HG02610 (cell line): ENCODE results near the gene MACROD2.

ENCODE experiments used
- ATAC-seq: cut with Tn5 transposase; IDR thresholded peaks from one replicate; pipeline ENCODE4 v1.9.1; 2021; ENCODE audit warnings: mild to moderate bottlenecking, moderate library complexity; ENCODE audit not compliant: unreplicated experiment

Gene MACROD2

GRCh38 chr20:15619341-15619740 is 1624.0 kb downstream of the MACROD2 start:
- no peak for ATAC-seq

DNA sequence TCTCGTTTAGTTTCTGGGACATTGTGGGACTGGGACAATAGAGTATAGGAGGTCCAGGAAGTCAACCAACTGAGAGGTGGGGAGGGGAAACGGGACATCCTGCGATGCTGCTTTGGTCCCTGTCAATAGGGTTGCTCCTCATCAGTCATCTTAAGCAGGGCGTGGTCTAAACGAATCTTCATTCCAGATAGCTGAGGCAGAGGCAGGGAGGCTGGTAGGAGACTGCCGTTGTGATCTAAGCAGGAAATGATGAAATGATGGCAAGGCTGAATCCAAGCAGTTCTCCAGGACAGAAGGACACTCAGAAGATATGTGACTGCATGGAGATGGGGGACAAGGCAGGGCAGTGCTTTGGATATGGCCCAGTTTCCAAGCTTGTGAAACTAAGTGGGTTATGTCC is 1624.5 kb downstream of the MACROD2 start:
- ATAC-seq, result no peak

DNA sequence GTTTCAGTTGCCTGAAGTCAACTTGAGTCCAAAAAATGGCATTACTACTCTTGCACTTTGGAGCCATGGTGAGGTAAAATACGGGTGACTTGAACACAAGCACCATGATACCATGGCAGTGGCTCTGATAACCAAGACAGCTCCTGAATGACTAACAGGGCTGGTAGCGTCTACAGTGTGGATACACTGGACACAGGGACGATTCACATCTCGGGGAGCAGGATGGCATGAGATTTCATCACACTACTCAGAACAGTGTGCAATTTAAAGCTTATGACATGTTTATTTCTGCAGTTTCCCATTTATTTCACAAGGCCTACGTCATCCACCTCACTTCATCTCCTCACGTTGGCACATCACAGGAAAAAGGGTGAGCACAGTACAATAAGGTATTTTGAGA is 1627.1 kb downstream of the MACROD2 start:
- no peak for ATAC-seq

- ATAC-seq, result no peak
These were observed 1627.9 kb downstream of the MACROD2 start for GRCh38 chr20:15623215-15623614.

- no peak for ATAC-seq
These were observed 1630.7 kb downstream of the MACROD2 start for GRCh38 chr20:15625981-15626380.

DNA sequence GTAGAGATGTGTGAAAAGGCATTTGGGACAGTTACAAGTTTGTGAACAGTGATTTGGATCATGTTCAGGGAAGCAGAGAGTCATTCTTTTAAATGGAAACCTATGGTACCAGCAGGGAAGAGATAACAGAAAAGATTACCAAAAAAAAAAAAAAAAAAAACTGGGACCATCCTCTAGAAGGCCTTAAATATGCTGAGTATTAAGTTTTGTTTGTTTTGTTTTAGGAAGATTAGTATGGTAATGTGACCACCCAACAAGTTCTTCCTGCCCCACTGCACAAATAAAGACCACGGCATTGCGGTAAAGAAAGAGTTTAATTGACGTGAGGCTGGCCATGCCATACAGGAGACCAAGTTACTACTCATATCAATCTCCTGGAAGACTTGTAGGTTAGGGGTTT is 1631.8 kb downstream of the MACROD2 start:
- ATAC-seq, result no peak

- no peak for ATAC-seq
These were observed 1632.2 kb downstream of the MACROD2 start for GRCh38 chr20:15627501-15627903.

GRCh38 chr20:15628851-15629353 is 1633.6 kb downstream of the MACROD2 start:
- ATAC-seq, result no peak

GRCh38 chr20:15630360-15630759 is 1635.0 kb downstream of the MACROD2 start:
- no peak for ATAC-seq

- no peak for ATAC-seq
These were observed 1637.4 kb downstream of the MACROD2 start for GRCh38 chr20:15632680-15633079.

DNA sequence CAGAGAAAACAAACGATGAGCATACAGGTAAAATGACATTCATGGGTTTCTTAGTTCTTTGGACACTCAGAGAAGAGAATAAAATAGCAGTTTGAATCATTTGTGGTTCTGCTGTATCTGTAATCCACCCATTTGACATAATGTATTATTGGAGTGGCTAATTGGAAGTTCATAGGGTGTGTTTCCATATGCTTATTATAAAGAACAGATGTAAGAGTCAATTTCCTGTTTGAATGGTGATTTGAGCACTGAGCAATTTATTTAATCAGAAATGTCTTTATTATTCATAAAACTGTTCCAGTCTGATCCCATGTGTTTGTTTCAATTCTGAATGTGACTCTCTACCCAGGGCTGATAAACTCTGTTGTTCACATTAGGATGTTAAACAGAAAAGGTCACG is 1638.8 kb downstream of the MACROD2 start:
- ATAC-seq, result no peak

DNA sequence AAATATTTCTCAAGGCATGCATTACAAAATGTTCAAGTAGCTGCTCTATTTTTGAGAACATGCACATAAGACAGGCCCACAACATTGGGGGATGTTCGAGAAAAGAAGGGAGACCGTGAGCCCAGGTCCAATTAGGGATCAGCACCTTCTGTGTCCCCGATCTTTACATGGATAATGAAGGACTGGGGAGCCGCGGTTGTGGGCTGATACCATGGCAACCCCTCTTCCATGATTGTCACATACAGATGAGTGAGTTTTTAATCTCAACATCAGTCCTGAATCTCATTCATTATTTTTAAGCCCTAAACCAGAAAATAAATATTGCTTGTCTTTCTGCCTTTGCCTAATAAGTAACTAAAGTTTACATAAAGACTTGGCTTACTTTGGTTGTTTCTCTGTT is 1642.2 kb downstream of the MACROD2 start:
- ATAC-seq, result no peak

GRCh38 chr20:15637950-15638754 is 1642.8 kb downstream of the MACROD2 start:
- ATAC-seq, result no peak

DNA sequence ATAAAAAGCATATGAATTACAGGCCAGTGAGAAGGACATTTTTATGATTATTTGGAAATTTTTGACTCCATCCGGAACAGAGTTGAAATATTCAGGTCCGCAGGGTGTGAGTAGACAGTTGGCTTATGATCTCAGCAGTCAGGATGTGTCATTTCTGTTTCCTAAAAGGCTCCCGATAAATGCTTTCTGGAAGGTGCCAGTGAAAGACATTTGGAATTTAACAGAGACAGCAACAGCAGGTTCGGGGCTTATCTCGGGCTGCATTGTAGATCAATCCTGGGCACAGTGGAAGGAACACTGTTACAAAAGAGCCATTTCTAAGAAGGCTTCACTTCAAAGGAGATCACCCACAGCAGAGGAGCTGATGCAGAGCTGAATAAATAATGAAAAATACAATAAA is 1643.5 kb downstream of the MACROD2 start:
- no peak for ATAC-seq

- no peak for ATAC-seq
These were observed 1644.5 kb downstream of the MACROD2 start for GRCh38 chr20:15639839-15640238.

DNA sequence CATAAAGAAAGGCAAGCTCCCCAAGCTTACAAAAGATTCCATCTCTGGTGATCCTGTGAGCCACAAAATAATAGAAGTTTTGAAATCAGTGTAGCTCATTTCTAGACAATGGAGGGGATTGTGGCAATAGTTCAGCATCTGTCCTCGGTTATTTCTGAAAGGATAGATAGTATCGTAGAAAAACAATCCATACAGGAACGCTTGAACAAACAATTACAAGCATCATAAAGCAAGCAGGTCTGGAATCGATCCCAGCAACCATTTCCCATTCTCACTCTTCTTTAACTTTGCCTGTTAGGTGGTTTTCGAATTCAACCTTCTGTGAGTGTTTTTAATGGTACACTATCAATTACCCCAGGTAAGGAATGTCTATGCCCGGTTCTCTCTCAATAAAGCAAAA is 1646.8 kb downstream of the MACROD2 start:
- no peak for ATAC-seq

DNA sequence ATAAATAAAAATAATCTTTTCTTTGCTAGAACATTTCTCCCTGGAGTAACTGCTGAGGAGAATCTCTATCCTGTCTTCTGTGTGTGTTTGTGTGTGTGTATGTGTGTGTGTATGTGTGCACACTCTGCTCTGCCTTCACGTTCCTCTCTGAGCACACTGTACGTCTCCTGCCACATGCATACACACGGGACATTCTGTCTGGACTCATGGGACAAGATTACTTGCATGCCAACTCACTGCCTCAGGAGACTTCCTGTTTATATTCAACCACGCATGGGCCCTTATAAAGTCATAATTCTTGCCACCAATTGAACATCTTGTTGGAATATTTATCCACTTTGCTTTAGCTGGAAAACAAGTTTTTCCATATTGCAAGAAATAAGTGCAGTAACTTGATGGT is 1647.4 kb downstream of the MACROD2 start:
- ATAC-seq, result no peak

- no peak for ATAC-seq
These were observed 1648.4 kb downstream of the MACROD2 start for GRCh38 chr20:15643713-15644112.

- no peak for ATAC-seq
These were observed 1650.5 kb downstream of the MACROD2 start for GRCh38 chr20:15645816-15646215.

- no peak for ATAC-seq
These were observed 1658.3 kb downstream of the MACROD2 start for GRCh38 chr20:15653396-15654207.

DNA sequence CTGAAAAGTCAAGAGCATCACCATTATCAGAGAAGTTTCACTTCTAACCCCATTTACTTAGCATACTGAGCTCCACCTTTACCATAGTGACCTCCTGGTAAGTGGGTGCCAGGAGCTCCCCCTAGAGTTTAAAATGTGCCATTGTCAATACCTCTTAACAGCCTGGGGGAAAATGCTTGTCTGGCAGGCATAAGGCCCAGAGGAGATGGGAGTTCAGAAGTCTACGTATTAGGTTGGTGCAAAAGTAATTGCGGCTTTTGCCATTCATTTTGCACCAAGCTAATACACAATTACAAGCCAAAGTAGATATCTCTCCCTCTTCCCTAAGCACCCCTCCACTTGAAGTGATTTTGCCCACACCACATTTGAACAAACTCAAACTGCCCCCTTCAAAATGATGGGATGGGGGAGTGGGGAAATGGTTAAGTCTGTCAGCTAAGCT is 1658.9 kb downstream of the MACROD2 start:
- peak; percentile 99 for ATAC-seq
